HG02623 (cell line): ENCODE data around the gene PAK5.
"Not testable (repeated sequence)": the region's sequence is repeated elsewhere in the genome, so short reads cannot be mapped to it uniquely, and the experiment has no call there.

ENCODE experiments used
- ATAC-seq: cut with Tn5 transposase; IDR thresholded peaks from one replicate; pipeline ENCODE4 v1.9.1; 2021; ENCODE audit warnings: moderate library complexity; ENCODE audit not compliant: unreplicated experiment

PAK5 gene

GRCh38 chr20:9686455-9686854, 152.4 kb downstream of the PAK5 start:
- ATAC-seq = no peak

GRCh38 chr20:9686001-9686400, 152.9 kb downstream of the PAK5 start:
- no peak for ATAC-seq

GRCh38 chr20:9685011-9685410, 153.9 kb downstream of the PAK5 start:
- ATAC-seq = no peak

GRCh38 chr20:9677100-9677623, 161.7 kb downstream of the PAK5 start:
- ATAC-seq = no peak

- no peak for ATAC-seq
These were observed 165.9 kb downstream of the PAK5 start for GRCh38 chr20:9672981-9673380.

- no peak for ATAC-seq
These were observed 166.8 kb downstream of the PAK5 start for GRCh38 chr20:9672027-9672426.

GRCh38 chr20:9668381-9668780, 170.5 kb downstream of the PAK5 start:
- ATAC-seq = no peak

GRCh38 chr20:9663423-9663822, 175.5 kb downstream of the PAK5 start:
- no peak for ATAC-seq

GRCh38 chr20:9660236-9660868, 178.5 kb downstream of the PAK5 start:
- no peak for ATAC-seq

GRCh38 chr20:9647741-9648140, 191.1 kb downstream of the PAK5 start:
- ATAC-seq = no peak

- ATAC-seq = no peak
These were observed 192.5 kb downstream of the PAK5 start for GRCh38 chr20:9646375-9646774.

GRCh38 chr20:9642882-9643281, 196.0 kb downstream of the PAK5 start:
- ATAC-seq = no peak

- ATAC-seq = not testable (repeated sequence)
These were observed 197.3 kb downstream of the PAK5 start for GRCh38 chr20:9641499-9642000.

- no peak for ATAC-seq
These were observed 201.0 kb downstream of the PAK5 start for GRCh38 chr20:9637889-9638288.

GRCh38 chr20:9635750-9636149, 203.1 kb downstream of the PAK5 start:
- no peak for ATAC-seq

GRCh38 chr20:9634327-9634726, 204.5 kb downstream of the PAK5 start:
- ATAC-seq = no peak

- no peak for ATAC-seq
These were observed 205.9 kb downstream of the PAK5 start for GRCh38 chr20:9632991-9633390.

- ATAC-seq = no peak
These were observed 206.6 kb downstream of the PAK5 start for GRCh38 chr20:9632265-9632664.

- no peak for ATAC-seq
These were observed 208.3 kb downstream of the PAK5 start for GRCh38 chr20:9630554-9630953.

- no peak for ATAC-seq
These were observed 209.0 kb downstream of the PAK5 start for GRCh38 chr20:9629831-9630230.

GRCh38 chr20:9628589-9628988, 210.3 kb downstream of the PAK5 start:
- ATAC-seq = no peak

- no peak for ATAC-seq
These were observed 210.7 kb downstream of the PAK5 start for GRCh38 chr20:9628141-9628540.

- ATAC-seq = peak; percentile 54
These were observed 211.7 kb downstream of the PAK5 start for GRCh38 chr20:9627219-9627618.
